T-helper 2 cell treated with Interferon-gamma antibody and Interleukin-4, amounts not matched to agents 5 μg/mL and 100 μg/mL, for 36 hours (primary cell): ENCODE measurements around the gene SYNE1.
A peak's percentile ranks its signal among the peaks of the same experiment; 100 is the strongest.

ENCODE experiments used
- DNase-seq: peaks from one replicate; pipeline ENCODE4 v3.0.0; 2021; ENCODE audit warnings: low spot score
- H3K27ac Mint-ChIP-seq: one replicate; pipeline ENCODE4 v1.8.0; 2021; ENCODE audit warnings: mild to moderate bottlenecking, mixed read lengths
- H3K27me3 Mint-ChIP-seq: one replicate; pipeline ENCODE4 v1.8.0; 2021; ENCODE audit warnings: low read depth, mixed read lengths
- H3K36me3 Mint-ChIP-seq: one replicate; pipeline ENCODE4 v1.8.0; 2021; ENCODE audit warnings: low read depth, mixed read lengths
- H3K4me1 Mint-ChIP-seq: one replicate; pipeline ENCODE4 v1.8.0; 2021; ENCODE audit warnings: low read depth, mixed read lengths
- H3K4me3 Mint-ChIP-seq: one replicate; pipeline ENCODE4 v1.8.0; 2022; ENCODE audit warnings: mild to moderate bottlenecking, moderate library complexity, mixed read lengths
- H3K9me3 Mint-ChIP-seq: one replicate; pipeline ENCODE4 v1.8.0; 2021; ENCODE audit warnings: mixed read lengths

SYNE1 gene

DNA sequence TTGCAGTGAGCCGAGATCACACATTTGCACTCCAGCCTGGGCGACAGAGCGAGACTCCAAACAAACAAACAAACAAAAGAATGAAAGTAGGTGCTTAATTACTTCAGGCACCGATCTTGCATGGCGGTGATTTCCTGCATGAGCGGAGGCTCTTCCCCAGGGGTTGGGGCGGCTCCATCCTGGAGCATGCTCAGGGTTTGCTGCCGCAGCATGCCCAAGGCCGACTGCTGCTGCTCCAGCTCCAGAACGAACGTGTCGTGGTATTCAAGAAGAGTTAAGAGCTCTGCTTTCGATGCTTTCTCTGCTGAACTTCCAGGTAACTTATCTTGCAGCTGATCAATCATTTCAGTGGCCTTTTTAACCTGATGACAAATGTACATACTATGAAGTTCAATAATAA lies 313.8 kb downstream of the SYNE1 start:
- Mint-ChIP-seq H3K36me3 (no peaks in the 10 kb centered on the region), H3K4me1 (no peaks in the 10 kb centered on the region), H3K27ac (no peak overlapping the region), H3K27me3 (peaks cover 15% of the 10 kb centered on the region), H3K9me3 (no peaks in the 10 kb centered on the region), H3K4me3 (no peak overlapping the region)
- DNase-seq = no peak

DNA sequence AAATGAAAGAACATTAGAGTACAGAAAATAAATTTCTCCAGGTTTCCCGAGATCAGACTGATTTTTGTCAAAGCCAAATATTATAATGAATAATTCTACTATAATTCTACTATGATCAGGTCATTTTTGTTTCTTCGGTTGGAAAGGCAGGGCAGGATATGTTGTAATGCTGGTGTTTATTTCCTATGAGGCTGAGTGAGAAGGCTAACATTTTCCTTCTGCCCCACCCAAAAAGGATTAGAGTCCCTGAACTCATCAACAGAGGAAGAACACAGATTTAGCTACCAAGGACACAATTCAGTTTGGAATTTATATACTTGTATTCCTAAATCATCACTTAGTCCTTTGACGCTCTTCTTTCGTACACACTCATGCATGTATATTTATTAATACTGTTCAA lies 318.9 kb downstream of the SYNE1 start:
- Mint-ChIP-seq H3K27me3 (peaks cover 14% of the 10 kb centered on the region), H3K9me3 (no peaks in the 10 kb centered on the region), H3K27ac (no peak overlapping the region), H3K4me3 (no peak overlapping the region), H3K4me1 (peaks cover 2% of the 10 kb centered on the region), H3K36me3 (no peaks in the 10 kb centered on the region)
- no peak for DNase-seq

DNA sequence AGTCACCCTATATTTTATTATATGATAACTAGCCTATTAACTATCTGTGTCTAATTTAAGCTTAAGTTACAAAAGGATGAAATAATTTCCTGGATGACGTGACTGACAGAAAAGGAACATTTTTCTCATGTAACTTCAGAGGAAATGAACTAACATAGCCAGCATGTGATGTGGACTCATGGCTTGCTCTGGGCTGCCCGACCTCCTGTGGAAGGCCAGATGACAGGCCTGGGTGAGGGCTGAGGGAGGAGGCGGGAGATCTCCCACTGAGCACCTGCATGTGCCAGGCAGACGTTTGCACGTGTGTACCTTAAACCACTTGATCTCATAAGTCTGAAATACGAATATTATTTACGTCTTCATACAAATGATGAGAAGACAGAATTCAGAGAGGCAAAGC lies 321.1 kb downstream of the SYNE1 start:
- Mint-ChIP-seq H3K9me3 (no peaks in the 10 kb centered on the region), H3K4me1 (peaks cover 2% of the 10 kb centered on the region), H3K36me3 (no peaks in the 10 kb centered on the region), H3K4me3 (no peak overlapping the region), H3K27me3 (peaks cover 20% of the 10 kb centered on the region), H3K27ac (no peak overlapping the region)
- no peak for DNase-seq

DNA sequence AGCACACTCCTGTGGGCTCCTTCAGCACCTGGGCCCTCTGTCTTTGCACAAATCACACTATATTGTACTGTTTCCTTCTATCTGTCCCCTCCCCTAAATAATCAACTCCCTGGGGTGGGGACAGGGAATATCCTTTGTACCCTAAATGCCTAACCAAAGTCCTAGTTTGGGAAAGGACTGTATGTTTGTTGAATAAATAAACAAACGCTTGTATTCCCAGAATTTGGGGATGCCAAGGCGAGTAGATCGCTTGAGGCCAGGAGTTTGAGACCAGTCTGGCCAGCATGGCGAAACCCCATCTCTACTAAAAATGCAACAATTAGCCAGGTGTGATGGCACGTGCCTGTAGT lies 322.7 kb downstream of the SYNE1 start:
- no peak overlapping the region for H3K27ac Mint-ChIP-seq
- H3K9me3 Mint-ChIP-seq = no peaks in the 10 kb centered on the region
- no peaks in the 10 kb centered on the region for H3K36me3 Mint-ChIP-seq
- no peak overlapping the region for H3K4me3 Mint-ChIP-seq
- H3K4me1 Mint-ChIP-seq = peaks cover 11% of the 10 kb centered on the region
- no peak for DNase-seq
- peaks cover 10% of the 10 kb centered on the region for H3K27me3 Mint-ChIP-seq

DNA sequence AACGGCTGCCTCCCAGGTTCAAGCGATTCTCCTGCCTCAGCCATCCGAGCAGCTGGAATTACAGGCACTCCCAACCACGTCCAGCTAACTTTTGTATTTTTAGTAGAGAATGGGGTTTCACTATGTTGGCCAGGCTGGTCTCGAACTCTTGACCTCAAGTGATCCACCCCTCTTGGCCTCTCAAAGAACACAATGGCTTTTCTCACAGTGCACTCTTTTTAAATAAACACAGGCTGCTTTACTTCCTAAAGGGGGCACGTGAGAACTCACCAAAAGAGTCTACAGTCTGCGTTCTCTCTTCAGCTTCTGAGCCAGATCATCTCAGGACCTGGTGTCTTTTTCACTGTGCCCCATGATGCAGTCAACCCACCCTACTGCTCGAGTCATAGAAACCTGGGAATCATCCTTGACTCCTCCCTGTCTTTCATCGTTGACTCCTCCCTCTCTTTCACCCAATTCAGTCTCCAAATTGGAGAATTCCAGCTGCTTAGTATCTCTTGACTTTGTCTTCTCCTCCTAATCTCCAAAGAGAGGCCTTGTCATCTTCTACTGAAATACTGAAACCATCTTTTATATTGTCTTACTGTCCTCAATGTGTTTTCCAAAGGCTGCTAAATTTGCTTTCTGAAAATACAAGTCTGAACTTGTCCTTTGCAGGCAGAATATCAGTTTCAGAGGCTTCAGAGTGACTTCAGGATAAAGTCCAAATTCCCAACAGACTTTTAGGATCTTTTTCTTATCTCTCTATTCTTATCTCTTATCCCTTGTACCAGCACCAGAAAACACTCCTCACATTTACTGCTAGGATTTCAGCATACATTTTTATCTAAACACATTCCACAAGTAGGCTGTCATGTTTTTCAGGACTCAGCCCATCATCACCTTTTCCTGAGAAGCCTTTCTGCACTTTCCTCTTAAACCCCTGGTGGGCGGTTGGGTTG lies 323.4 kb downstream of the SYNE1 start:
- no peak for DNase-seq
- Mint-ChIP-seq H3K27me3 (peaks cover 7% of the 10 kb centered on the region), H3K4me1 (peaks cover 14% of the 10 kb centered on the region), H3K9me3 (no peaks in the 10 kb centered on the region), H3K36me3 (no peaks in the 10 kb centered on the region), H3K4me3 (no peak overlapping the region), H3K27ac (no peak overlapping the region)

DNA sequence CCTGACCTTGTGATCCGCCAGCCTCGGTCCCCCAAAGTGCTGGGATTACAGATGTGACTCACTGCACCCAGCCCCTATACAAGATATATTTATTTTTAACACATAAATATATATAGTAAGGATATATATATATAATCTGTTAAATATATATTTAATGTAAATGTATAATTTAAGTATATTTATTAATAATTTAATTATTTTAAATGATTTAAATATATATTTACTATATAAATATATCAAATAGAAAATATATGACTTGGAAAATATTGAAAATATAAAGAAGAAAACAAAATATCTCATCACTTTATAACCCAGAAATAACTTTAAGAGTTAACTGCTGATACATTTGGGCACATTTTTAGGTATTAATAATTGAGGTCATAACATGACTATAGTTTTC lies 324.7 kb downstream of the SYNE1 start:
- H3K27me3 Mint-ChIP-seq = peaks cover 5% of the 10 kb centered on the region
- no peaks in the 10 kb centered on the region for H3K9me3 Mint-ChIP-seq
- no peak overlapping the region for H3K27ac Mint-ChIP-seq
- no peak overlapping the region for H3K4me3 Mint-ChIP-seq
- DNase-seq = no peak
- H3K4me1 Mint-ChIP-seq = peaks cover 16% of the 10 kb centered on the region
- no peaks in the 10 kb centered on the region for H3K36me3 Mint-ChIP-seq

DNA sequence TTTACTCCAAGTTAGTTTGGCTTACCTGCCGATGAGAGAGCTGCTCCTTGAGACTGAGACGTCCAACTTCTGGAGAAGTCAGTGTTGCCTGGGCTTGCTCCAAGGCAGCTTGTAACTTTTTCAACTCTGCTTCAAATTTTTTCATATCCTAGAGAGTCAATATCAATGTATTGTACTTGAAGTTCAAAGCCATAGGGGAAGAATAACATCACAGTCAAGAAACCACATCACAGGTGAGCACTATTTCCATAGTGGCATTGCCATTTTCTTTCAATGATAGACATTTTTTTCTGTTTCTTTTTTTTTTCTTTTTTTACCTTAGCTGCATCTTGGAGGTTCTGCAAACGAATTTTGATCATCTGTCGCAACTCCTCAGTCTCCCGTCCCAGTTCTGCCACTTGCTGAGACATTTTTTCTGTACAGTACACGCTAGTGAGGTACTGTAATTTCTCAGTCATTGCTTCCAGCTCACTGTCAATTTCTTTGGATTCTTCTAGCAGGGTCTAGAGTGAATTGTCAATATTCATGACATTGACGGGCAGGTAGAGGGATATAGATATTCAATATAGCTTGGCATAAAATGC lies 326.7 kb downstream of the SYNE1 start:
- peaks cover 16% of the 10 kb centered on the region for H3K4me1 Mint-ChIP-seq

DNA sequence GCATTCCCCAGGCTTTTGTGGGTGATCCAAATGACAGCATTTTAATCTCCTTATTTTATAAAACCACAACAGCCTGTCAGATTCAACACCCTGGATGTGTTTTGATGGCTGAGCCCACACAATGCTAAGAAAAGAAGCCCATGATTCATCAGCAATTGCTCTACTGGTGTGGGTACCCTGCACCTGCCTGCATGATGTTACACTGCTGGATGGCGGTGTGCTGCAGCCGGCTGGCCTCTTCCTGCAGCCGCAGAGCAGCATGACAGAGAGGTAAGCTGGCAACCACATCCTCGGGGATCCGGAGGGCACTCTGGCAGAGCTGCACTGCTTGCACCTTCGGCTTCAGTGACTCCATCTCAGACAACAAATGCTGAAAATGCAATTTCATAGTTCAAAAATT lies 327.5 kb downstream of the SYNE1 start:
- DNase-seq = peak; percentile 44
- peaks cover 5% of the 10 kb centered on the region for H3K27me3 Mint-ChIP-seq
- no peaks in the 10 kb centered on the region for H3K36me3 Mint-ChIP-seq
- H3K4me1 Mint-ChIP-seq = peaks cover 16% of the 10 kb centered on the region
- H3K4me3 Mint-ChIP-seq = no peak overlapping the region
- no peaks in the 10 kb centered on the region for H3K9me3 Mint-ChIP-seq
- no peak overlapping the region for H3K27ac Mint-ChIP-seq

More for the DNA sequence above, 326.7 kb downstream of the SYNE1 start:
- Mint-ChIP-seq H3K27ac (no peak overlapping the region), H3K36me3 (no peaks in the 10 kb centered on the region), H3K4me3 (no peak overlapping the region), H3K27me3 (peaks cover 5% of the 10 kb centered on the region), H3K9me3 (no peaks in the 10 kb centered on the region)
- no peak for DNase-seq

DNA sequence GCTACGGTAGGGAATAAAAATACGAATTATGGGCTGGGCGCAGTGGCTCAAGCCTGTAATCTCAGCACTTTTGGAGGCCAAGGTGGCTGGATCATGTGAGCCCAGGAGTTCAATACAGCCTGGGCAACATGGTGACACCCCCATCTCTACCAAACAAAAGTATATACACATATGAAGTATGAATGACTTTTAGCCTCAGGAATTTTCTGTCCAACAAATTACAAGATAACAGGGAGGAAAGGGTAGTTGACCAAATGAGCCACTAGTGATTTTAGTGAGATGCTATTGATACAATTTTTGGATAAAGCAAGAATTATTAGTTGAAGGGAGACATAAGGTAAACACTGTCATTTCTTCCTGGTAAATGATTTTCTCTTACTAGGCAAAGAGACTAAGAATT lies 328.2 kb downstream of the SYNE1 start:
- H3K36me3 Mint-ChIP-seq = no peaks in the 10 kb centered on the region
- DNase-seq = no peak
- no peaks in the 10 kb centered on the region for H3K9me3 Mint-ChIP-seq
- H3K27me3 Mint-ChIP-seq = peaks cover 5% of the 10 kb centered on the region
- peaks cover 16% of the 10 kb centered on the region for H3K4me1 Mint-ChIP-seq
- no peak overlapping the region for H3K4me3 Mint-ChIP-seq
- no peak overlapping the region for H3K27ac Mint-ChIP-seq

DNA sequence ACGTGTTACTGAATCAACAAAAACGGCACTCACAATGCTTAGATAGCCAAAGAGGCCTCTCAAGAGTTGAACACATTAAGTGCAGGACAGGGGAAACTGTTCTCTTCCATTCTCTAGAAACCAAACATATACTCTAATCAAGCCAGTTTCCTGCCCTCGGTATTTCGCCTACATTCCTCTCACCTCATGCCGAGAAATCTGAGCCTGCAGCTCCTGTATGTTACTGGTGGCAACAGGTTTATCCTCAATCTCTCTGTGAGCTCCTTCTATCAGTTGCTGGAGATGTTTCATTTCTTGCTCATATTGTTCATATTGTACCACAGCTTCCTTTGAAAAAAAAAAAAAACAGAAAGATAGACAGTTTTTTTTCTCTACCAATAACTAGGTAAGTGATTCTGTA lies 328.9 kb downstream of the SYNE1 start:
- no peaks in the 10 kb centered on the region for H3K36me3 Mint-ChIP-seq

DNA sequence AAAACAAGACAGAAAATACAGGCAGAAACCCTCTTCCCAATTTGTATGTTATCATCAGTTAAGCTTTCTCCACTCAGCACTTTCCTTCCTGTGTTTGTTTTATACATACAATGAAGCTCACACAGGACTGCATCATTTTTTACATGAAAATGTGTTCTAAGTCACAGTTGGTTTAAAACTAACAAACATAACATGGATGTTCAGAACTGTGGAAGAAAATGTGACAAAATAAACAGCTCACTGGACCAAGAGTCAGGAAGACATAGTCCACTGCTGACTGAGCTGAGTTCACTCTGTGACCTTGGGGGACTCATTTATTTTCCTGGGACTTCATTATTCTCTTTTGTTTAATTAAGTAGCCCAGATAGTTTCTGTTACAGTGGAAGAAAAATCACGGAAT lies 331.5 kb downstream of the SYNE1 start:
- no peak overlapping the region for H3K4me3 Mint-ChIP-seq
- H3K36me3 Mint-ChIP-seq = no peaks in the 10 kb centered on the region
- no peak overlapping the region for H3K27ac Mint-ChIP-seq
- H3K9me3 Mint-ChIP-seq = no peaks in the 10 kb centered on the region
- no peaks in the 10 kb centered on the region for H3K27me3 Mint-ChIP-seq
- no peak for DNase-seq
- peaks cover 24% of the 10 kb centered on the region for H3K4me1 Mint-ChIP-seq

More for the DNA sequence above, 328.9 kb downstream of the SYNE1 start:
- no peak for DNase-seq
- Mint-ChIP-seq H3K4me3 (no peak overlapping the region), H3K4me1 (peaks cover 14% of the 10 kb centered on the region), H3K9me3 (no peaks in the 10 kb centered on the region), H3K27me3 (peaks cover 5% of the 10 kb centered on the region), H3K27ac (no peak overlapping the region)

DNA sequence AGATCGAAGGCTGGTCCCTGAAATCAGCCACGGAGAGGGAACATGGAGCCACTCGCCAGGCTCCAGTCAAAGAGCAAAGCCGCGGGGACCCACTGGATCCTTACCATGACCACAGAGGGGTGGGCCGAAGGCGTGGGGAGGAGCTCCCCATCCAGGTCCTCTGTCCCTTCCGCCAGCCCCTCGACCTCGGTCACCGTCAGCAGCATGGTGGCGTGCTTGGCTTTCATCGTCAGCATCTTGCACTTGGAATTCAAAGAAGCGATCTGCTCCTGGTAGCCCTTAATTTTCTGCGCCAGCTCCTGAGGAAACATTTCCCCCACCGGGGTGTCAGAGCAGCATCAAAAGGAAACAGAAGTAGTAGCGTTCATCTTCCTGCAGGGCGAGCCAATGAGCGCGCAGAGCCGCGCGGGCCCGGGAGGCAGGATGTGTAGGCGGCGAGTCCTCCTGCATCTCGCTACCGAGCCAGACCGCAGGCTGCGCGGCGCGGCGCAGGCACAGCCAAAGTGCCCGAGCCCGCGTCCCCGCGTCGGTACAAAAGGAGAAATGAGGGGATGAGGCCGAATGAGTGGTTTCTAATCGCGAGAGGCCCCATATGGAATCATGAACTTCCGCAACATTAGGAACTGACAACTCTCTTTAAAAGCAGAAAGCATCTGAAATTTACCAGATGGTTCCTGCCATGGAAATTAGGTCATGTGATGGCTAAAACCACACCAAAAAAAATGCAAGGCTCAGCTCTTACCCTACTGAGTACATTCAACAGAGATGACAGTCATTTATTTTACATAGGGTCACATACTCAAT lies 335.2 kb downstream of the SYNE1 start:
- Mint-ChIP-seq H3K27ac (peak overlapping the region; percentile 100), H3K27me3 (no peaks in the 10 kb centered on the region), H3K9me3 (no peaks in the 10 kb centered on the region), H3K4me3 (peak overlapping the region; percentile 100), H3K4me1 (peaks cover 28% of the 10 kb centered on the region), H3K36me3 (peaks cover 2% of the 10 kb centered on the region)
- DNase-seq = peak; percentile 94

DNA sequence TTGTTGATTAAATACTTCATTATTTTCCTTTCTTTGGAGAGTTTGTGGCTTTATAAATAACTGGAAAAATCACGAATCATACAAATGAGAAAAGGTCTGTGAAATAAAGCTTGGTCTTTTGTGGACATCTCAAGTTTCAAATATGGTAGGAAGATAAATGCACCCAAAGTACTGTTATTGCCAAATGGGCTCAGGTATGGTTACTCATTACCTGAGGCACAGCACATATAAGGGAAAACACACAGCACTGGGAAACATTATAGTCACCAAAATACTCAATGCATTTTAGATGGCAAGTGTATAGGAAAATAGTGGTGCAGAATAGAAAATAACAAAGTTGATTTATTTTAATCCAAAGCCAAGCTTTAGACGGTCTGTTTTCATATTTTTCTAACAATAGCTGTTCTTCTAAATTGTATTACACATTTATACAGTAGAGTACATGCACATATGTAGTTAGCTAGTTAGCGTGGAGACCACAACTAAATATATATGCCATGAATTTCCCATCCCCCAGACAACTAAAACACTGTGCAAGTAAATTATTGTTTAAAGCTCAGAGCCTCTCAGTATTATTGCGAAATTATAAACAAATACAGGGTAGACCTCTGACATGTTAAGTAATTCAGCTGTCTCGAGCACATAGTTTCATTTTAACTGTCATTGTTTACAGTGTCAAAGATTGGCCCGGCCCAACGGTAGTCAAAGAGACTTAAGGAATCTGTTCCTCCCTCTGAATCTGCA lies 336.0 kb downstream of the SYNE1 start:
- Mint-ChIP-seq H3K36me3 (peaks cover 2% of the 10 kb centered on the region), H3K27me3 (no peaks in the 10 kb centered on the region), H3K27ac (peak overlapping the region; percentile 100), H3K9me3 (no peaks in the 10 kb centered on the region), H3K4me3 (peak overlapping the region; percentile 100), H3K4me1 (peaks cover 29% of the 10 kb centered on the region)
- DNase-seq = no peak
